Astrocyte of the cerebellum (primary cell): ENCODE results near the gene SDHD.
"Not testable (repeated sequence)": the region's sequence is repeated elsewhere in the genome, so short reads cannot be mapped to it uniquely, and the experiment has no call there.

Experiments used
- DNase-seq: peaks from one replicate; pipeline ENCODE4 v3.0.0-alpha.2; 2011; ENCODE audit warnings: low read depth
- H3K4me3 ChIP-seq: 2 replicates; pipeline ENCODE4 v1.5.1; 2011; ENCODE audit warnings: mild to moderate bottlenecking, low read depth, low read length, moderate library complexity
- in situ Hi-C: cut with HindIII; loops from 2 replicates; pipeline ENCODE4 v1.10.0; 2017; ENCODE audit warnings: low sequenced_read_pairs
- TF ChIP-seq, protein P1 (sequence below): IDR thresholded peaks from 2 replicates; pipeline ENCODE4 v1.5.1; 2012; ENCODE audit warnings: low read length, low read depth, moderate library complexity, mild to moderate bottlenecking; ENCODE audit errors: missing control alignments

The SDHD gene

GRCh38 chr11:112086422-112087191 lies at the start of gene SDHD, which contains the start of gene TIMM8B:
Gene SDHD, plus strand, starts transcription at chr11:112086873. Its CDS starts 35 bp downstream, at chr11:112086908.
Gene TIMM8B, minus strand, starts transcription at chr11:112086756. Its CDS starts 33 bp downstream, at chr11:112086723.
- in situ Hi-C loops: no loop called here
- TF ChIP-seq, protein P1, sequence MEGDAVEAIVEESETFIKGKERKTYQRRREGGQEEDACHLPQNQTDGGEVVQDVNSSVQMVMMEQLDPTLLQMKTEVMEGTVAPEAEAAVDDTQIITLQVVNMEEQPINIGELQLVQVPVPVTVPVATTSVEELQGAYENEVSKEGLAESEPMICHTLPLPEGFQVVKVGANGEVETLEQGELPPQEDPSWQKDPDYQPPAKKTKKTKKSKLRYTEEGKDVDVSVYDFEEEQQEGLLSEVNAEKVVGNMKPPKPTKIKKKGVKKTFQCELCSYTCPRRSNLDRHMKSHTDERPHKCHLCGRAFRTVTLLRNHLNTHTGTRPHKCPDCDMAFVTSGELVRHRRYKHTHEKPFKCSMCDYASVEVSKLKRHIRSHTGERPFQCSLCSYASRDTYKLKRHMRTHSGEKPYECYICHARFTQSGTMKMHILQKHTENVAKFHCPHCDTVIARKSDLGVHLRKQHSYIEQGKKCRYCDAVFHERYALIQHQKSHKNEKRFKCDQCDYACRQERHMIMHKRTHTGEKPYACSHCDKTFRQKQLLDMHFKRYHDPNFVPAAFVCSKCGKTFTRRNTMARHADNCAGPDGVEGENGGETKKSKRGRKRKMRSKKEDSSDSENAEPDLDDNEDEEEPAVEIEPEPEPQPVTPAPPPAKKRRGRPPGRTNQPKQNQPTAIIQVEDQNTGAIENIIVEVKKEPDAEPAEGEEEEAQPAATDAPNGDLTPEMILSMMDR: peak; percentile 20
- H3K4me3 ChIP-seq: peak within 1 kb of the TSS; percentile 98
- peak; percentile 96 for DNase-seq

DNA sequence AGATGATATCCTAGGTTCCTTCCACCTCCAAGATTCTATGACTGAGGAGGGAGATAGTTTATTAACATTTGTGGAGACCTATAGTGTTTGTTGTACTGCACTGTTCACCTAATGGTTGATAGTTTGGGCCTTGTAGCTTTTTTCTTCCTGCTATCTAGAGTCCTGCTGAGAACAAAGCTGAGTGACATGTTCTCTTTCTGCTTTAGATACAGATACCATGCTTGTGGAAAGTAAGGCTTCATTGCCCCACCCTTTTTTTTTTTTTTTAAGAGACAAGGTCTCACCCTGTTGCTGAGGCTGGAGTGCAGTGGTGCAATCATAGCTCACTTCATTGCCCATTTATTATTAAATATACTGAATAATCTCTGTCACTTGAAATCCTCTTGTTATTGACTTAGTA lies 49.1 kb upstream of the SDHD start:
- in situ Hi-C loops: no loop called here
- DNase-seq: no peak
- TF ChIP-seq, protein P1: no peak
- no peak overlapping the region for H3K4me3 ChIP-seq

DNA sequence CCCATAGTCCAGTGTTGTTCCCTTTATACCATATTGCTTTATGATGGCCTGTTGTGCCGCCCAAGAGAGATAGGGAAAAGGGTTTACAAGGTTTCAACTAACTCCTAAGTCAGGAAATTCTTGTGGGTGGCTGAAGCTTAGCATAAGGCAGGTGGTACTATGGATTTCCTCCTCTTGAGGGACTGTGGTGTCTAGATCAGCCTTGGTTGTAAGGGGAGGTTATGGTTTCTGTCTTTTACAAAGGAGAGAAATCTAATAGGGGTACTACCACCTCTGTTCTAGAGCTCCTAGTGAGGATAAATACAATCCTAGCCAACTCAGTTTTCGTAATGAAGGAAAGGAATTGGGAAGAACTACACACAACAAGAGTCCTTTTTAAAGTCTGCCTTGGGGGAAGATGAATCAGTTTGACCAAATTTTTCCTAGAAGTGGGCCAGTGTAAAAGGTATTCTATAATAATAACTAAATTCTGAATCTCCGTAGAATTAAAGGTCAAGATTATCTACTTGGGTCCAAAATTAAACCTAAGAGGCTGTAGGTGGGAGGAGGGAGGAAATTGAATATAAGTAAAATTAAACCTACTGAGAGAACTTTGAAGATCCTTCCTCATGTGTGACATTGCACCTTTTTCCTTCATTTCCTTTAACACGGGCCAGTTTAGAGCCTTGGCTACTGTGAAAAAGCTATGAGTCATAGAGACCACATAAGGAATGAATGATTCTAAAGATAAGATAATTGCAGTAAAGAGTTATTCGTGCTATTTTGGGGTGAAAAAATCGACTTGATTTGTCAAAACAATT lies 44.3 kb upstream of the SDHD start:
- no peak overlapping the region for H3K4me3 ChIP-seq
- in situ Hi-C loops: no loop called here
- TF ChIP-seq, protein P1: no peak
- DNase-seq: peak; percentile 35

GRCh38 chr11:112042961-112043304 lies 43.7 kb upstream of the SDHD start:
- DNase-seq: no peak
- TF ChIP-seq, protein P1: no peak
- in situ Hi-C loops: no loop called here
- no peak overlapping the region for H3K4me3 ChIP-seq

GRCh38 chr11:112044961-112045360 lies 41.7 kb upstream of the SDHD start:
- DNase-seq: no peak
- in situ Hi-C loops: no loop called here
- TF ChIP-seq, protein P1: no peak
- no peak overlapping the region for H3K4me3 ChIP-seq

DNA sequence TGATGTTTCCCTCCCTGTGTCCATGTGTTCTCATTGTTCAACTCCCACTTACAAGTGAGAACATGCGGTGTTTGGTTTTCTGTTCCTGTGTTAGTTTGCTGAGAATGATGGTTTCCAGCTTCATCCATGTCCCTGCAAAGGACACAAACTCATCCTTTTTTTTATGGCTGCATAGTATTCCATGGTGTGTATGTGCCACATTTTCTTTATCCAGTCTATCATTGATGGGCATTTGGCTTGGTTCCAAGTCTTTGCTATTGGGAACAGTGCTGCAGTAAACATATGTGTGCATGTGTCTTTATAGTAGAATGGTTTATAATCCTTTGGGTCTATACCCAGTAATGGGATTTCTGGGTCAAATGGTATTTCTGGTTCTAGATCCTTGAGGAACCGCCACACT lies 40.0 kb upstream of the SDHD start:
- H3K4me3 ChIP-seq, in situ Hi-C loops, DNase-seq: not testable (repeated sequence)

DNA sequence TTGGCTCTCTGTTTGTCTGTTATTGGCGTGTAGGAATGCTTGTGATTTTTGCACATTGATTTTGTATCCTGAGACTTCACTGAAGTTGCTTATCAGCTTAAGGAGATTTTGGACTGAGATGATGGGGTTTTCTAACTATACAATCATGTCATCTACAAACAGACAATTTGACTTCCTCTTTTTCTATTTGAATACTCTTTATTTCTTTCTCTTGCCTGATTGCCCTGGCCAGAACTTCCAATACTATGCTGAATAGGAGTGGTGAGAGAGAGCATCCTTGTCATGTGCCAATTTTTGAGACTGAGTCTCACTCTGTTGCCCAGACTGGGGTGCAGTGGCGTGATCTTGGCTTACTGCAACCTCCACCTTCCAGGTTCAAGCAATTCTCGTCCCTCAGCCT lies 38.4 kb upstream of the SDHD start:
- DNase-seq, H3K4me3 ChIP-seq, in situ Hi-C loops: not testable (repeated sequence)
